ENCODE results near the gene SOAT2.

The SOAT2 gene

DNA sequence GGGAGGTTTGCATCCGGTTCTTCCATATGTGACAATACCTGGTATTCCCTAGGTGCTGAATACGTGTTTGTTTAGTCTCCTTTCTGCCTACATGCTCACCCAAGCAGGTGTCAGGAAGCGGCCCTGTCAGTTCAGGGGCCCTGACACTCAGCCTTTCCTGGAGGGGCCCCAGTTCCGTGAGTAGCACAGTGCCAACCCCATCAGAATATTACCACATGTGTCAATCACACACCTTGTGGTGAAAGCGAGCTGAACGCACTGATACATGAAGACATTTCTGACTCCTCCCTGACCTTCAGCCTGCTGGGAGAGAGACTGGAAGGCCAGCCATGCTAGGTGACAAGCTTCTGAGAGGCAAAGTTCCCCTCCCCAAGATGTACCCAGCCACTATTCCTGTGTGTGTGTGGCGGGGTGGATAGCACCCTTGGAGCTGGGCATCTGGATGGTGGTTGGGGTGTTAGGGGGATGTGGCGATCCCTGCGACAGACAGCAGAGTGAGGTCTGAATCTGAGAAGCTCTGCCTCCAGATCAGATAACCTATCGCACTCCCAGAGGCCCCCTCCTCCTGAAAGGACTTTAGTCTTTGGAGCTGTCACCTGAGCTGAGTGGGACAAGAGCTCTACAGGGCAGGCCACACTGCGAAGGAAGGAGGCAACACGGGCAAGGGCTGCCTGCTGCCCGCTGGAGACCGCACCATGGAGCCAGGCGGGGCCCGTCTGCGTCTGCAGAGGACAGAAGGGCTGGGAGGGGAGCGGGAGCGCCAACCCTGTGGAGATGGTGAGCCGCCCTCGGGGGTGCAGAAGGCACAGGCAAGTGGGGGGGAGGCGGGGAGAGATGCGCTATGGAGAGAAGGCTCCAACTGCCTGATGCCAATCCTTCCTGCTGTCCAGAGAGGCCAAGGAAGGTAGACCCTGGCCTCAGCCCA is at the start of gene SOAT2:
TSS of gene SOAT2 (plus strand) at position 604 of the 925 bp plus-strand sequence. CDS start at position 696, 92 bp downstream.
- peak; percentile 44 for DNase-seq (ENCODE audit: low read depth)

DNA sequence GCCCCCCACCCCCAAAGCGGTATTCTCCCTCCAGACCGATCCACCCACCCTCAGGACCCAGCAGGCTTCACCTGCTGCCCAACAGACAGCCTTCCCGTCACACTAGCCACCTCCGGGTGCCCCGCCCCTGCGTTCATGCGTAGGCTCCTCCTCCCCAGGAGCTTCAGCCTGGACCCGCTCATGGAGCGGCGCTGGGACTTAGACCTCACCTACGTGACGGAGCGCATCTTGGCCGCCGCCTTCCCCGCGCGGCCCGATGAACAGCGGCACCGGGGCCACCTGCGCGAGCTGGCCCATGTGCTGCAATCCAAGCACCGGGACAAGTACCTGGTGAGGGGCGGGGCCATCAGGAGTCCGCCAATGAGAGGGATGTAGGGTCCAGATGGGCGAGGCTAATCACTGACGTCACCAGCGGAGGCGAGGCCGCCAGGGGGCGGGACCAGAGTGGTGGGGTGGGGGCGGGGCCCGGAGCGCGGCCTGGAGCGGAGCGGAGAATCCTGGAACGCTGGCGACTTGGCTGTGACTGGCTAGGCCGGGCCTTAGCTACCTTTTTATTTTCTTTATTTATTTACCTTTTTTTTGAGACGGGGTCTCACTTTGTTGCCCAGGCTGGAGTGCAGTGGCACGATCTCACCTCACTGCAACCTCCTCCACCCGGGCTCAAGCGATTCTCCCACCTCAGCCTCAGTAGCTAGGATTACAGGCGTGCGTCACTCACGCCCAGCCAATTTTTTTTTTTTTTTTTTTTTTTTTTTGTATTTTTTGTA is 49.0 kb upstream of the SOAT2 start:
- DNase-seq (ENCODE audit: low read depth): peak; percentile 86

- DNase-seq (ENCODE audit: low read depth): no peak
These were observed 47.6 kb upstream of the SOAT2 start for GRCh38 chr12:53055471-53056266.

DNA sequence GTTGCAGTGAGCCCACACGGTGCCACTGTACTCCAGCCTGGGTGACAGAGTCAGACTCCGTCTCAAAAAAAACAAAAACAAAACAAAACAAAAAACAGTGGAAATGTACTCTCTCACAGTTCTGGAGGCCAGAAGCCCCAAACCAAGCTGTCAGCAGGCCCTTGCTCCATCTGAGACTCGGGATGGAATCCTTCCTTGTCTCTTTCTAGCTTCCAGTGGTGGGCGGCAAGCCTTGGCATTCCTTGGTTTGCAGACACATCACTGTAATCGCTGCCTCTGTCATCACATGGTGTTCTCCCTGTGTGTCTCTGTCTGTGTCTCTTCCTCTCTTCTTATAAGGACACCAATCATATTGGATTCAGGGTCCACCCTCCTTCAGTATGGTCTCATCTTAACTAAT is 47.0 kb upstream of the SOAT2 start:
- DNase-seq (ENCODE audit: low read depth): no peak

GRCh38 chr12:53056901-53057300 is 46.4 kb upstream of the SOAT2 start:
- DNase-seq (ENCODE audit: low read depth): no peak

GRCh38 chr12:53057816-53058500 is 45.3 kb upstream of the SOAT2 start:
- no peak for DNase-seq (ENCODE audit: low read depth)

DNA sequence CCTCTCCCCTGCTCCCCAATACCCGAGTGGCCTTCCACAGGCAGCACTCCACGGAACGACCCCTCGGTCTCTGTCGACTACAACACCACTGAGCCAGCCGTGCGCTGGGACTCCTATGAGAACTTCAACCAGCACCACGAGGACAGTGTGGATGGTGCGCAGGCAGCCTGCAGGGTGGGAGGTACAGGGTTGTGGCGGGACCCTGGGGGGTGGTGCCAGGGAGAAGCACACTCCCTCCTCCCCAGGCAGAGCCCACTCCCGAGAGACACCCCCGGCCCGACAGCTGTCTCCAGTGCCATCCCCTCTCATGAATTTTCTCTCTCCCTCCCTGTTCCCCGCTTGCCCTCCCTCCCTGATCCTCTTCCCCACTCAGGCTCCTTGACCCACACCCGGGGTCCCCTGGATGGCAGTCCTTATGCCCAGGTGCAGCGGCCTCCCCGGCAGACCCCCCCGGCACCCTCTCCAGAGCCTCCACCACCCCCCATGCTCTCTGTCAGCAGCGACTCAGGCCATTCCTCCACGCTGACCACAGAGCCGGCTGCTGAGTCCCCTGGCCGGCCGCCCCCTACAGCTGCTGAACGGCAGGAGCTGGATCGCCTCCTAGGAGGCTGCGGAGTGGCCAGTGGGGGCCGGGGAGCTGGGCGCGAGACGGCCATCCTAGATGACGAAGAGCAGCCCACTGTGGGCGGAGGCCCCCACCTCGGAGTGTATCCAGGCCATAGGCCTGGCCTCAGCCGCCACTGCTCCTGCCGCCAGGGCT is 44.4 kb upstream of the SOAT2 start:
- DNase-seq (ENCODE audit: low read depth): no peak

DNA sequence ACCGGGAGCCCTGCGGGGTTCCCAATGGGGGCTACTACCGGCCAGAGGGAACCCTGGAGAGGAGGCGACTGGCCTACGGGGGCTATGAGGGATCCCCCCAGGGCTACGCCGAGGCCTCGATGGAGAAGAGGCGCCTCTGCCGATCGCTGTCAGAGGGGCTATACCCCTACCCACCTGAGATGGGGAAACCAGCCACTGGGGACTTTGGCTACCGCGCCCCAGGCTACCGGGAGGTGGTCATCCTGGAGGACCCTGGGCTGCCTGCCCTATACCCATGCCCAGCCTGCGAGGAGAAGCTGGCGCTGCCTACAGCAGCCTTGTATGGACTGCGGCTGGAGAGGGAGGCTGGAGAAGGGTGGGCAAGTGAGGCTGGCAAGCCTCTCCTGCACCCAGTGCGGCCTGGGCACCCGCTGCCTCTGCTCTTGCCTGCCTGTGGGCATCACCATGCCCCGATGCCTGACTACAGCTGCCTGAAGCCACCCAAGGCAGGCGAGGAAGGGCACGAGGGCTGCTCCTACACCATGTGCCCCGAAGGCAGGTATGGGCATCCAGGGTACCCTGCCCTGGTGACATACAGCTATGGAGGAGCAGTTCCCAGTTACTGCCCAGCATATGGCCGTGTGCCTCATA is 43.7 kb upstream of the SOAT2 start:
- DNase-seq (ENCODE audit: low read depth): no peak

DNA sequence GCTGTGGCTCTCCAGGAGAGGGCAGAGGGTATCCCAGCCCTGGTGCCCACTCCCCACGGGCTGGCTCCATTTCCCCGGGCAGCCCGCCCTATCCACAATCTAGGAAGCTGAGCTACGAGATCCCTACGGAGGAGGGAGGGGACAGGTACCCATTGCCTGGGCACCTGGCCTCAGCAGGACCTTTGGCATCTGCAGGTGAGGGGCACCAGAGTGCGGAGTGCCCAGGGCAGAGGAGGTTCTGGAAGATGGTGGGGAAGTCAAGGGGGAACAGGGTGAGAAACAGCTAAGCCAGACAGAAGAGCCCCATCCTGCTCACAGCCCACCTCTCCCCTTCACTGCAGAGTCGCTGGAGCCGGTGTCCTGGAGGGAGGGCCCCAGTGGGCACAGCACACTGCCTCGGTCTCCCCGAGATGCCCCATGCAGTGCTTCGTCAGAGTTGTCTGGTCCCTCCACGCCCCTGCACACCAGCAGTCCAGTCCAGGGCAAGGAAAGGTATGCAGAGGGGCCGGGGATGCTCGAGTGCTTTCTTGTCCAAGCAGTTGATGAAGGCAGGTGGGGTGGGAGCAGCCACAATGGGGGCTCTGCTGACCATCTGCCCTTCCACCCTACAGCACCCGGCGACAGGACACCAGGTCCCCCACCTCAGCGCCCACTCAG is 43.1 kb upstream of the SOAT2 start:
- DNase-seq (ENCODE audit: low read depth): no peak

GRCh38 chr12:53060721-53061276 is 42.5 kb upstream of the SOAT2 start:
- no peak for DNase-seq (ENCODE audit: low read depth)

DNA sequence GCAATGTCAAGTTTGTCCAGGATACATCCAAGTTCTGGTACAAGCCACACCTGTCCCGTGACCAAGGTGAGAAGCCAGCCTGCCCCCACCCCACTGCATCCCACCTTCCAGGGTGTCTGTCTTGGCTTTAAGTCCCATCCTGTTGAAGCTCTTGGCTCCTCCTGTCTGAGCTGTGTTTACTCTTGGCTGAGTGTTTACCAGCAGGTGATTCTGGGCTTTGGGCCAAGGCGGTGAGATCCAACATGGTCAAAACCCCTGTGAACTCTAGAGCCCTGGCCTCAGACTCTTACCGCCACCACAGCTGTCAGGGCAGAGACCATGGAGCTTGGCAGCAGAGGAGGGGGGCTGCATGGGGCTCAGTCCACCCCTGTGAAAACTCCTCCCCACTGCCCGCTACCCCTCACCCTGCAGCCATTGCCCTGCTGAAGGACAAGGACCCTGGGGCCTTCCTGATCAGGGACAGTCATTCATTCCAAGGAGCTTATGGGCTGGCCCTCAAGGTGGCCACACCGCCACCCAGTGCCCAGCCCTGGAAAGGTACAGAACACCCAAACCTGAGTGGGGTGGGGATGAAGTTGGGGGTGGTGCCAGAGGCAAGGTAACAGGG is 41.8 kb upstream of the SOAT2 start:
- no peak for DNase-seq (ENCODE audit: low read depth)

DNA sequence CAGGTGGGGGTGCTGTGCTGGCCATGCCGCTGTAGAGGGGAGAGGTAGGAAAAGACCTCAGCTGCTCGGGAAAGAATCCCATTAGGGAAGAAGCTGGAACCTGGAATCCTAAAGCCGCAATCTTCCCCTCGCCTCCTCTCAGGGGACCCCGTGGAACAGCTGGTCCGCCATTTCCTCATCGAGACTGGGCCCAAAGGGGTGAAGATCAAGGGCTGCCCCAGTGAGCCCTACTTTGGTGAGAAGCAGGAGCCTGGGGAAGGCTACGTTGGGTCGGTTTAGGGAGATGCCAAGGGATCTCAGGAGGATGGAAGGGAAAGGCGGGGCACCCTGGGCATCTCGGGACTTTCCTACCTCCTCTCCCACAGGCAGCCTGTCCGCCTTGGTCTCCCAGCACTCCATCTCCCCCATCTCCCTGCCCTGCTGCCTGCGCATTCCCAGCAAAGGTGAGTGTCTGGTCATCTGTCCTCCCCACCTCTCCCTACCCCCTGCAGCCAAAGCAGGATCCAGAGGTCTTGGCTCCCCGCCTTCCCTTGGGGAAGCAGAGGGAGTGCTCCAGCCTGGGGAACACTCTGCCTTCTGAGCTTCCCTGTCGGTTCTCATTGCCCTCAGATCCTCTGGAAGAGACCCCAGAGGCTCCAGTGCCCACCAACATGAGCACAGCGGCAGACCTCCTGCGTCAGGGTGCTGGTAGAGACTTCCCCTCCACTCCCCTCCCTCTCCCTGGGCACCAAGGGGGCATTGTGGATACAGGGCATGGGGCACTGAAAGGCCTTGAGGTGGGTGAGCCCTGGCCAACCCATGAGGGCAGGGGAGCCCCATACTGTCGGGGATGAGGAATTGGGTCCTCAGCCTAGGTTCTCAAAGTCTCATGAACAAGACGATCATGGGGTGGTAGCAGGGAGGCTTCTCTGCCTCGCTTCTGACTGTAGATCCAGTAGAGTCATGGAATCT is 41.0 kb upstream of the SOAT2 start:
- DNase-seq (ENCODE audit: low read depth): no peak

DNA sequence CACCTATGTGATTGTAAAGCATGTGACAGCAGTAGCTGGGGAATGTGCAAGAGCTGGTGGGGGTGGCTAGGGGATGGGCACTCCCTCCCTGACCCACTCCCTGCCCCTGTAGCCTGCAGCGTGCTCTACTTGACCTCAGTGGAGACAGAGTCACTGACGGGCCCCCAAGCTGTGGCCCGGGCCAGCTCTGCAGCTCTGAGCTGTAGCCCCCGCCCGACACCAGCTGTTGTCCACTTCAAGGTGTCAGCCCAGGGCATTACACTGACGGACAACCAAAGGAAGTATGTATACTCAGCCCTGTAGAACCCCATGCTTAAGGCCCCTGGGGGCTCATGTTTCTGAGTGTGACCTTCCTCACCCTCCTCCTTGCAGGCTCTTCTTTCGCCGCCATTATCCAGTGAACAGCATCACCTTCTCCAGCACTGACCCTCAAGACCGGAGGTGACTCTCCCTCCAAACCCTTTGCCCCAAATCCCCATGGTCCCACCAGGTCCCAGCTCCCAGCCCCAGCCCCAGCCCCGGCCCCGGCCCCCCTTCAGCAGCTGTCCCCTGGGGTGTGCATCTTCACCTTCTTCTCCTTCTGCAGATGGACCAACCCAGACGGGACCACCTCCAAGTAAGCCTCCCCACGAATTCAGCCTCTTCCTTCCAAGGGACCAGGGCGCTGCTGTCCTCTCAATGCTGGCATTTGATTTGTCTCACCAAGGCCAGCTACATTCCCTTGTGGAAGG is 40.1 kb upstream of the SOAT2 start:
- no peak for DNase-seq (ENCODE audit: low read depth)

- DNase-seq (ENCODE audit: low read depth): no peak
These were observed 39.3 kb upstream of the SOAT2 start for GRCh38 chr12:53063708-53064612.

DNA sequence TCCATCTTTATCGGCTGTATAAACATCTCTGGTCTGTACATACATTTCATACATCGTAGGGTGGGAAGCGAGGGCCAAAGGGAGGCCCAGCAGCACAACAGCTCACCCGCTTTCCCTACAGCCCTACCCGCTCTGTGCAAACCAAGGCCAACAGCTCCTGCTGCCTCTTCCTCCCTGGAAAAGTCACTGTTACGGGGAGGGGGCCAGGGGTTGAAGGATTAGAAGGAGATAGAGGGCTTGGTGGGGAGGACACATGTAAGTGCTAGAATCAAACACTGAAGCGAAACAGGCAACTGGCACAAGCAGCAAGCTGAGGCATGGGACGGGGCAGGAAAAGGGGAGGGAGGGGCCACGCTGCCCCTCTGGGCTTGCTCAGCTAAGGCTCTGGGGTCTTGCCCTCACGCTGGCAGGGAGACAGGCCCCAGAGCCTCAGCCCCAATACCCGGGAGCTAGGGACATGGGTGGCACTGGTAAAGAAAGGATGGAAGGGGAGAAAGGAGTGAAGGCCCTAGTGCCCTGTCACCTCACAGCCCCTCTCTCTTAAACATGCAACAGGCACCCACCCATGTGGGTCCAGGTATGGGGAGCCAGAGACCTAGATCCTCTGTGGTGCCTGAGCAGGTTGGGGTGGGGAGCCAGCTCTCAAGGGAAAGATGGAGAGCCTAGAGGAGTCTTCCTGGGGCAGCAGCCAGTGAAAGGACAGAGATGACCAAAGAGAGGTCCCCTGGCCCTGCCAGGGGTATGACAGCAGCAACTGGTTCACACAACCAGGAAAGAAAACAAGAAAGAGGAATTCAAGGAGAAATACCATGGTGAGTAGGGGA is 38.5 kb upstream of the SOAT2 start:
- no peak for DNase-seq (ENCODE audit: low read depth)

All from activated gamma-delta T cell treated with anti-CD3 and anti-CD28 coated beads, Interleukin-2, amount 50 U/mL, for 16 hours (primary cell).